ENCODE results near the gene NT5C3A.

DNA sequence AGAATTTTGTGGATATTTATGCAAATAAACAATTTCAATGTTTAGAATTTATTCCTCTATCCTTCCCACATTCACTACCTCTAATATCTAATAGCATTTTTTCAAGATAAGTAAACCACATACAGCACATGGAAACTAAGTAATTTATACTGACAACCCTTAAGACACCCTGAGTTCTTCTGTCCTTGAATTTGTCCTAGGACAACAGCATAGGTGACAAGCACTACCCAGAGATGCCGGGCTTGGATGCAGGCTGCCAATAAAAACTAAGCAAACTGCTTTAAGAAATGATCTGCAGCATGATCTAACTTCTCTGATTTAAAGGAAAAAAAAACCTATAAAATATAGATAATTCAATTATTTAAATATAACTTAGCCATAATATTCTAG lies 22.7 kb downstream of the NT5C3A start:
- TF ChIP-seq POLR2AphosphoS5 (IDR thresholded peaks at IDR 0.05) = no peak
- TF ChIP-seq, protein P1, sequence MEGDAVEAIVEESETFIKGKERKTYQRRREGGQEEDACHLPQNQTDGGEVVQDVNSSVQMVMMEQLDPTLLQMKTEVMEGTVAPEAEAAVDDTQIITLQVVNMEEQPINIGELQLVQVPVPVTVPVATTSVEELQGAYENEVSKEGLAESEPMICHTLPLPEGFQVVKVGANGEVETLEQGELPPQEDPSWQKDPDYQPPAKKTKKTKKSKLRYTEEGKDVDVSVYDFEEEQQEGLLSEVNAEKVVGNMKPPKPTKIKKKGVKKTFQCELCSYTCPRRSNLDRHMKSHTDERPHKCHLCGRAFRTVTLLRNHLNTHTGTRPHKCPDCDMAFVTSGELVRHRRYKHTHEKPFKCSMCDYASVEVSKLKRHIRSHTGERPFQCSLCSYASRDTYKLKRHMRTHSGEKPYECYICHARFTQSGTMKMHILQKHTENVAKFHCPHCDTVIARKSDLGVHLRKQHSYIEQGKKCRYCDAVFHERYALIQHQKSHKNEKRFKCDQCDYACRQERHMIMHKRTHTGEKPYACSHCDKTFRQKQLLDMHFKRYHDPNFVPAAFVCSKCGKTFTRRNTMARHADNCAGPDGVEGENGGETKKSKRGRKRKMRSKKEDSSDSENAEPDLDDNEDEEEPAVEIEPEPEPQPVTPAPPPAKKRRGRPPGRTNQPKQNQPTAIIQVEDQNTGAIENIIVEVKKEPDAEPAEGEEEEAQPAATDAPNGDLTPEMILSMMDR (IDR thresholded peaks at IDR 0.05) = no peak
